Measurements from ENCODE around the gene GSE1.

The GSE1 gene

GRCh38 chr16:85612191-85612800 lies 826 bp upstream of the GSE1 start:
- Histone ChIP-seq H3K27me3 (ENCODE audit: control insufficient read depth, insufficient read depth, low read length) (no peaks in the 10 kb centered on the region), H3K9me3 (ENCODE audit: control insufficient read depth, insufficient read depth, low read length) (no peaks in the 10 kb centered on the region), H3K4me3 (ENCODE audit: low read depth, low read length) (peak overlapping the region; percentile 82), H3K9ac (ENCODE audit: low read depth, low read length) (peak overlapping the region; percentile 54), H3K36me3 (ENCODE audit: control insufficient read depth, insufficient read depth, low read length) (peaks cover 11% of the 10 kb centered on the region), H3K4me1 (ENCODE audit: control insufficient read depth, insufficient read depth, low read length) (peaks cover 25% of the 10 kb centered on the region)

GRCh38 chr16:85613604-85614337 lies 649 bp downstream of the GSE1 start:
- Histone ChIP-seq H3K36me3 (ENCODE audit: control insufficient read depth, insufficient read depth, low read length) (peaks cover 17% of the 10 kb centered on the region), H3K9ac (ENCODE audit: low read depth, low read length) (peak overlapping the region; percentile 73), H3K27me3 (ENCODE audit: control insufficient read depth, insufficient read depth, low read length) (no peaks in the 10 kb centered on the region), H3K4me1 (ENCODE audit: control insufficient read depth, insufficient read depth, low read length) (peaks cover 25% of the 10 kb centered on the region), H3K4me3 (ENCODE audit: low read depth, low read length) (peak overlapping the region; percentile 82), H3K9me3 (ENCODE audit: control insufficient read depth, insufficient read depth, low read length) (no peaks in the 10 kb centered on the region)

- H3K9ac ChIP-seq (ENCODE audit: low read depth, low read length), result peak overlapping the region; percentile 73
- no peaks in the 10 kb centered on the region for H3K27me3 ChIP-seq (ENCODE audit: control insufficient read depth, insufficient read depth, low read length)
- H3K4me3 ChIP-seq (ENCODE audit: low read depth, low read length), result peak overlapping the region; percentile 77
- H3K4me1 ChIP-seq (ENCODE audit: control insufficient read depth, insufficient read depth, low read length), result peaks cover 24% of the 10 kb centered on the region
- H3K36me3 ChIP-seq (ENCODE audit: control insufficient read depth, insufficient read depth, low read length), result peaks cover 17% of the 10 kb centered on the region
- H3K9me3 ChIP-seq (ENCODE audit: control insufficient read depth, insufficient read depth, low read length), result no peaks in the 10 kb centered on the region
These were observed 1.4 kb downstream of the GSE1 start for GRCh38 chr16:85614338-85615013.

GRCh38 chr16:85615014-85615851 lies 2.1 kb downstream of the GSE1 start:
- H3K9ac ChIP-seq (ENCODE audit: low read depth, low read length), result peak overlapping the region; percentile 73
- peaks cover 22% of the 10 kb centered on the region for H3K4me1 ChIP-seq (ENCODE audit: control insufficient read depth, insufficient read depth, low read length)
- peak overlapping the region; percentile 77 for H3K4me3 ChIP-seq (ENCODE audit: low read depth, low read length)

GRCh38 chr16:85615852-85616606 lies 2.9 kb downstream of the GSE1 start:
- Histone ChIP-seq H3K27me3 (ENCODE audit: control insufficient read depth, insufficient read depth, low read length) (no peaks in the 10 kb centered on the region), H3K9ac (ENCODE audit: low read depth, low read length) (peak overlapping the region; percentile 26), H3K4me3 (ENCODE audit: low read depth, low read length) (peak overlapping the region; percentile 77), H3K36me3 (ENCODE audit: control insufficient read depth, insufficient read depth, low read length) (peaks cover 17% of the 10 kb centered on the region), H3K9me3 (ENCODE audit: control insufficient read depth, insufficient read depth, low read length) (no peaks in the 10 kb centered on the region), H3K4me1 (ENCODE audit: control insufficient read depth, insufficient read depth, low read length) (peaks cover 20% of the 10 kb centered on the region)

More at GRCh38 chr16:85615014-85615851, 2.1 kb downstream of the GSE1 start:
- H3K9me3 ChIP-seq (ENCODE audit: control insufficient read depth, insufficient read depth, low read length), result no peaks in the 10 kb centered on the region
- H3K27me3 ChIP-seq (ENCODE audit: control insufficient read depth, insufficient read depth, low read length), result no peaks in the 10 kb centered on the region
- peaks cover 17% of the 10 kb centered on the region for H3K36me3 ChIP-seq (ENCODE audit: control insufficient read depth, insufficient read depth, low read length)

- H3K9me3 ChIP-seq (ENCODE audit: control insufficient read depth, insufficient read depth, low read length), result no peaks in the 10 kb centered on the region
- H3K4me1 ChIP-seq (ENCODE audit: control insufficient read depth, insufficient read depth, low read length), result peaks cover 21% of the 10 kb centered on the region
- peaks cover 17% of the 10 kb centered on the region for H3K36me3 ChIP-seq (ENCODE audit: control insufficient read depth, insufficient read depth, low read length)
- H3K27me3 ChIP-seq (ENCODE audit: control insufficient read depth, insufficient read depth, low read length), result no peaks in the 10 kb centered on the region
- peak overlapping the region; percentile 14 for H3K9ac ChIP-seq (ENCODE audit: low read depth, low read length)
- H3K4me3 ChIP-seq (ENCODE audit: low read depth, low read length), result no peak overlapping the region
These were observed 3.6 kb downstream of the GSE1 start for GRCh38 chr16:85616607-85617321.

GRCh38 chr16:85617948-85618347 lies 4.8 kb downstream of the GSE1 start:
- Histone ChIP-seq H3K4me1 (ENCODE audit: control insufficient read depth, insufficient read depth, low read length) (peaks cover 25% of the 10 kb centered on the region), H3K4me3 (ENCODE audit: low read depth, low read length) (no peak overlapping the region), H3K9me3 (ENCODE audit: control insufficient read depth, insufficient read depth, low read length) (no peaks in the 10 kb centered on the region), H3K27me3 (ENCODE audit: control insufficient read depth, insufficient read depth, low read length) (no peaks in the 10 kb centered on the region), H3K36me3 (ENCODE audit: control insufficient read depth, insufficient read depth, low read length) (peaks cover 17% of the 10 kb centered on the region), H3K9ac (ENCODE audit: low read depth, low read length) (no peak overlapping the region)

GRCh38 chr16:85618521-85618920 lies 5.4 kb downstream of the GSE1 start:
- H3K9me3 ChIP-seq (ENCODE audit: control insufficient read depth, insufficient read depth, low read length), result no peaks in the 10 kb centered on the region
- H3K4me3 ChIP-seq (ENCODE audit: low read depth, low read length), result no peak overlapping the region
- no peaks in the 10 kb centered on the region for H3K27me3 ChIP-seq (ENCODE audit: control insufficient read depth, insufficient read depth, low read length)
- H3K36me3 ChIP-seq (ENCODE audit: control insufficient read depth, insufficient read depth, low read length), result peaks cover 17% of the 10 kb centered on the region
- H3K9ac ChIP-seq (ENCODE audit: low read depth, low read length), result no peak overlapping the region
- H3K4me1 ChIP-seq (ENCODE audit: control insufficient read depth, insufficient read depth, low read length), result peaks cover 25% of the 10 kb centered on the region

GRCh38 chr16:85619101-85619891 lies 6.2 kb downstream of the GSE1 start:
- peaks cover 25% of the 10 kb centered on the region for H3K4me1 ChIP-seq (ENCODE audit: control insufficient read depth, insufficient read depth, low read length)
- H3K27me3 ChIP-seq (ENCODE audit: control insufficient read depth, insufficient read depth, low read length), result no peaks in the 10 kb centered on the region
- no peak overlapping the region for H3K4me3 ChIP-seq (ENCODE audit: low read depth, low read length)
- H3K9ac ChIP-seq (ENCODE audit: low read depth, low read length), result no peak overlapping the region
- no peaks in the 10 kb centered on the region for H3K9me3 ChIP-seq (ENCODE audit: control insufficient read depth, insufficient read depth, low read length)
- H3K36me3 ChIP-seq (ENCODE audit: control insufficient read depth, insufficient read depth, low read length), result peaks cover 21% of the 10 kb centered on the region

- no peaks in the 10 kb centered on the region for H3K27me3 ChIP-seq (ENCODE audit: control insufficient read depth, insufficient read depth, low read length)
- H3K9ac ChIP-seq (ENCODE audit: low read depth, low read length), result no peak overlapping the region
- no peak overlapping the region for H3K4me3 ChIP-seq (ENCODE audit: low read depth, low read length)
- H3K36me3 ChIP-seq (ENCODE audit: control insufficient read depth, insufficient read depth, low read length), result peaks cover 26% of the 10 kb centered on the region
- H3K9me3 ChIP-seq (ENCODE audit: control insufficient read depth, insufficient read depth, low read length), result no peaks in the 10 kb centered on the region
- peaks cover 25% of the 10 kb centered on the region for H3K4me1 ChIP-seq (ENCODE audit: control insufficient read depth, insufficient read depth, low read length)
These were observed 7.3 kb downstream of the GSE1 start for GRCh38 chr16:85620374-85620773.
